ENCODE data around the gene PRKG1.

- TF ChIP-seq TAF1 (IDR thresholded peaks at IDR 0.05; ENCODE audit: borderline replicate concordance, insufficient read depth, low read length) (no peak), SIN3A (IDR thresholded peaks at IDR 0.05; ENCODE audit: borderline replicate concordance, insufficient read depth, low read length) (no peak), POLR2AphosphoS5 (IDR thresholded peaks at IDR 0.05; ENCODE audit: low read depth, low read length) (no peak), REST (IDR thresholded peaks at IDR 0.05; ENCODE audit: insufficient read depth in 1 of 2, low read depth in 2 of 2, low read length in 2 of 2) (no peak), FOXP2 (optimal IDR thresholded peaks at IDR 0.05; ENCODE audit: borderline replicate concordance, extremely low read depth, extremely low read length, insufficient read depth) (no peak)
Observed at GRCh38 chr10:51121861-51122260, 47.6 kb downstream of the PRKG1 start.
